MM.1S (cell line): ENCODE results near the gene GPR173.

Experiments used
- EZH2 ChIP-seq: fragments of 300-600 bp; sonication (generic); optimal IDR thresholded peaks from 2 replicates; pipeline ENCODE3; 2017; ENCODE audit warnings: low read depth, mild to moderate bottlenecking, antibody characterized with exemption, low read length, mixed read lengths
- TF ChIP-seq, protein P1 (sequence below): fragments of 300-600 bp; sonication (generic); IDR thresholded peaks from 2 replicates; pipeline ENCODE4 v1.5.1; 2016; ENCODE audit warnings: antibody characterized with exemption, low read length, mixed read lengths

DNA sequence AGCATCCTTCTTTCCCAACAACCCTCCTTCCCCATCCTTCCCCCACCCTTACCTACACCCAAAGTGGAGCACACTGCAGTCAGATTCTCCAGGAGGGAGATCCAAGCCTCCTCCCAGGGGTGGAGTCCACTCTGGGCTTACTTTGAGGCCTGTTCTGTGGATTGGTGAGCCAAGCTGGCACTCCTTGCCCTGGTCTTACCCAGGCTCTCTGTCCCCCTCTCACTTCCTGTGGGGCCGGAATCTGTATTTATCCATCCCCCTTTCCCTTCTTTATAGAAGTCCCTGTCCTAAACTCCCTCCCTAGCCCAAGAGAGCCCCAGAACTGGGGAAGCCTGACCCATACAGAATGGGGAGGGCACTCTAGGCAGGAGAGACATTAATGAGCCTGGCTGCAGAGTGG lies 30.4 kb downstream of the GPR173 start:
- TF ChIP-seq, protein P1, sequence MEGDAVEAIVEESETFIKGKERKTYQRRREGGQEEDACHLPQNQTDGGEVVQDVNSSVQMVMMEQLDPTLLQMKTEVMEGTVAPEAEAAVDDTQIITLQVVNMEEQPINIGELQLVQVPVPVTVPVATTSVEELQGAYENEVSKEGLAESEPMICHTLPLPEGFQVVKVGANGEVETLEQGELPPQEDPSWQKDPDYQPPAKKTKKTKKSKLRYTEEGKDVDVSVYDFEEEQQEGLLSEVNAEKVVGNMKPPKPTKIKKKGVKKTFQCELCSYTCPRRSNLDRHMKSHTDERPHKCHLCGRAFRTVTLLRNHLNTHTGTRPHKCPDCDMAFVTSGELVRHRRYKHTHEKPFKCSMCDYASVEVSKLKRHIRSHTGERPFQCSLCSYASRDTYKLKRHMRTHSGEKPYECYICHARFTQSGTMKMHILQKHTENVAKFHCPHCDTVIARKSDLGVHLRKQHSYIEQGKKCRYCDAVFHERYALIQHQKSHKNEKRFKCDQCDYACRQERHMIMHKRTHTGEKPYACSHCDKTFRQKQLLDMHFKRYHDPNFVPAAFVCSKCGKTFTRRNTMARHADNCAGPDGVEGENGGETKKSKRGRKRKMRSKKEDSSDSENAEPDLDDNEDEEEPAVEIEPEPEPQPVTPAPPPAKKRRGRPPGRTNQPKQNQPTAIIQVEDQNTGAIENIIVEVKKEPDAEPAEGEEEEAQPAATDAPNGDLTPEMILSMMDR: no peak
- no peak for TF ChIP-seq EZH2
